Osteoblast (primary cell): ENCODE data around the gene GUCA1C. TPM values are rescaled to one million over a fixed set of nuclear protein-coding genes. Genes with fewer than 3 reads are reported as not detected.

Source experiments
- DNase-seq: peaks from one replicate; pipeline ENCODE4 v3.0.0; 2011; ENCODE audit warnings: low spot score, mixed read lengths; ENCODE audit not compliant: insufficient read length; ENCODE audit errors: missing footprints
- H2AFZ ChIP-seq: 2 replicates; pipeline ENCODE4 v1.6.0; 2011; ENCODE audit warnings: mild to moderate bottlenecking, low read length
- H3K27ac ChIP-seq: 2 replicates; pipeline ENCODE4 v1.5.1; 2011; ENCODE audit warnings: mild to moderate bottlenecking, low read depth, low read length, moderate library complexity
- H3K27me3 ChIP-seq: 2 replicates; pipeline ENCODE4 v1.6.0; 2012; ENCODE audit warnings: mild to moderate bottlenecking, control low read depth, inconsistent platforms, low read length, moderate library complexity; ENCODE audit not compliant: insufficient read depth
- H3K36me3 ChIP-seq: 2 replicates; pipeline ENCODE4 v1.5.1; 2011; ENCODE audit warnings: mild to moderate bottlenecking, low read length, control low read depth, moderate library complexity; ENCODE audit not compliant: insufficient read depth
- H3K4me1 ChIP-seq: 2 replicates; pipeline ENCODE4 v1.5.1; 2011; ENCODE audit warnings: mild to moderate bottlenecking, low read length, control low read depth, moderate library complexity; ENCODE audit not compliant: insufficient read depth
- H3K4me2 ChIP-seq: 2 replicates; pipeline ENCODE4 v1.6.0; 2011; ENCODE audit warnings: mild to moderate bottlenecking, low read length; ENCODE audit not compliant: insufficient read depth
- H3K4me3 ChIP-seq: fragments of 200-600 bp; sonication (generic); 3 replicates; pipeline ENCODE4 v1.5.1; 2012; ENCODE audit warnings: mild to moderate bottlenecking, low read length, inconsistent platforms; ENCODE audit not compliant: insufficient read depth
- H3K79me2 ChIP-seq: 2 replicates; pipeline ENCODE4 v1.6.0; 2012; ENCODE audit warnings: mild to moderate bottlenecking, low read length, control low read depth, inconsistent platforms; ENCODE audit not compliant: insufficient read depth
- H3K9me3 ChIP-seq: 2 replicates; pipeline ENCODE4 v1.5.1; 2011; ENCODE audit warnings: low read depth, low read length, control low read depth
- H4K20me1 ChIP-seq: 2 replicates; pipeline ENCODE4 v1.6.0; 2012; ENCODE audit warnings: mild to moderate bottlenecking, low read length, control low read depth; ENCODE audit not compliant: insufficient read depth
- CTCF ChIP-seq: IDR thresholded peaks from 2 replicates; pipeline ENCODE4 v1.5.1; 2011; ENCODE audit warnings: mild to moderate bottlenecking, low read depth, low read length, moderate library complexity; ENCODE audit errors: extremely low read depth
- total RNA-seq: library from RNA; depleted of rRNA; stranded (reverse); fragments of >200 nt; gene quantifications from 2 replicates; pipeline ENCODE4 v1.2.3, GENCODE V29; 2012

The GUCA1C gene
- total RNA-seq, 1 donor: not detected

GRCh38 chr3:108887121-108887520 is 66.6 kb downstream of the GUCA1C start:
- Histone ChIP-seq H4K20me1 (no peaks in the 10 kb centered on the region), H2AFZ (no peak overlapping the region)

GRCh38 chr3:108883373-108883772 is 70.3 kb downstream of the GUCA1C start:
- Histone ChIP-seq H3K27me3 (no peaks in the 10 kb centered on the region), H3K9me3 (no peaks in the 10 kb centered on the region), H3K4me2 (no peak overlapping the region), H3K27ac (no peak overlapping the region), H3K36me3 (no peaks in the 10 kb centered on the region), H3K79me2 (no peaks in the 10 kb centered on the region), H3K4me1 (no peaks in the 10 kb centered on the region), H2AFZ (no peak overlapping the region), H3K4me3 (no peak overlapping the region), H4K20me1 (no peaks in the 10 kb centered on the region)
- DNase-seq: no peak
- no peak for TF ChIP-seq CTCF

More at GRCh38 chr3:108887121-108887520, 66.6 kb downstream of the GUCA1C start:
- Histone ChIP-seq H3K27ac (no peak overlapping the region), H3K9me3 (no peaks in the 10 kb centered on the region), H3K4me1 (no peaks in the 10 kb centered on the region), H3K4me3 (no peak overlapping the region), H3K27me3 (no peaks in the 10 kb centered on the region), H3K4me2 (no peak overlapping the region), H3K36me3 (no peaks in the 10 kb centered on the region), H3K79me2 (no peaks in the 10 kb centered on the region)
- no peak for TF ChIP-seq CTCF
- DNase-seq: no peak

GRCh38 chr3:108882762-108883161 is 70.9 kb downstream of the GUCA1C start:
- H3K36me3 ChIP-seq: no peaks in the 10 kb centered on the region
- no peaks in the 10 kb centered on the region for H4K20me1 ChIP-seq
- no peak for TF ChIP-seq CTCF
- H3K9me3 ChIP-seq: no peaks in the 10 kb centered on the region
- no peak overlapping the region for H3K27ac ChIP-seq
- H3K4me3 ChIP-seq: no peak overlapping the region
- no peaks in the 10 kb centered on the region for H3K4me1 ChIP-seq
- H3K79me2 ChIP-seq: no peaks in the 10 kb centered on the region
- no peak for DNase-seq
- no peak overlapping the region for H3K4me2 ChIP-seq
- no peak overlapping the region for H2AFZ ChIP-seq
- H3K27me3 ChIP-seq: no peaks in the 10 kb centered on the region

- no peak overlapping the region for H3K4me3 ChIP-seq
- no peaks in the 10 kb centered on the region for H3K4me1 ChIP-seq
- H3K9me3 ChIP-seq: no peaks in the 10 kb centered on the region
- TF ChIP-seq CTCF: no peak
- H4K20me1 ChIP-seq: no peaks in the 10 kb centered on the region
- H2AFZ ChIP-seq: no peak overlapping the region
- no peak overlapping the region for H3K4me2 ChIP-seq
- DNase-seq: no peak
- no peaks in the 10 kb centered on the region for H3K36me3 ChIP-seq
- H3K79me2 ChIP-seq: no peaks in the 10 kb centered on the region
- no peak overlapping the region for H3K27ac ChIP-seq
- no peaks in the 10 kb centered on the region for H3K27me3 ChIP-seq
Observed at GRCh38 chr3:108879915-108880314, 73.8 kb downstream of the GUCA1C start.
